ENCODE measurements around the gene NRROS. TPM values are rescaled to one million over a fixed set of nuclear protein-coding genes. Genes with fewer than 3 reads are reported as not detected.
"Not testable (repeated sequence)": the region's sequence is repeated elsewhere in the genome, so short reads cannot be mapped to it uniquely, and the experiment has no call there.

The NRROS gene
- polyA plus RNA-seq, 12 donors = 3.8 to 6.3 (median 4.4) TPM; not detected in 1

- DNase-seq = no peak
Observed at GRCh38 chr3:196624067-196624790, 15.3 kb upstream of the NRROS start.

- no peak for DNase-seq
Observed at GRCh38 chr3:196624907-196625306, 14.6 kb upstream of the NRROS start.

- DNase-seq = no peak
Observed at GRCh38 chr3:196625331-196625730, 14.2 kb upstream of the NRROS start.

- DNase-seq = no peak
Observed at GRCh38 chr3:196627918-196628231, 11.6 kb upstream of the NRROS start.

GRCh38 chr3:196629228-196629627, 10.3 kb upstream of the NRROS start:
- DNase-seq = no peak

- no peak for DNase-seq
Observed at GRCh38 chr3:196631682-196632045, 7.8 kb upstream of the NRROS start.

GRCh38 chr3:196632046-196632751, 7.3 kb upstream of the NRROS start:
- DNase-seq = peak; percentile 84

- no peak for DNase-seq
Observed at GRCh38 chr3:196633555-196634151, 5.8 kb upstream of the NRROS start.

- DNase-seq = no peak
Observed at GRCh38 chr3:196634224-196634623, 5.3 kb upstream of the NRROS start.

- DNase-seq = no peak
Observed at GRCh38 chr3:196634829-196635228, 4.7 kb upstream of the NRROS start.

GRCh38 chr3:196636369-196637349, 2.8 kb upstream of the NRROS start:
- no peak for DNase-seq

GRCh38 chr3:196637941-196638340, 1.6 kb upstream of the NRROS start:
- DNase-seq = not testable (repeated sequence)

- DNase-seq = no peak
Observed at GRCh38 chr3:196638861-196639482, 522 bp upstream of the NRROS start.

GRCh38 chr3:196640297-196641018, 964 bp downstream of the NRROS start:
- DNase-seq = no peak

GRCh38 chr3:196641333-196642054, 2.0 kb downstream of the NRROS start:
- DNase-seq = no peak

GRCh38 chr3:196642434-196642833, 2.9 kb downstream of the NRROS start:
- DNase-seq = no peak

- no peak for DNase-seq
Observed at GRCh38 chr3:196643201-196643749, 3.8 kb downstream of the NRROS start.

GRCh38 chr3:196643761-196644160, 4.3 kb downstream of the NRROS start:
- DNase-seq = no peak

- no peak for DNase-seq
Observed at GRCh38 chr3:196645096-196645495, 5.6 kb downstream of the NRROS start.

Measured in muscle of arm (tissue), 12 donors.